ENCODE measurements around the gene PSTPIP1. TPM values are rescaled to one million over a fixed set of nuclear protein-coding genes. Genes with fewer than 3 reads are reported as not detected.

Gene PSTPIP1
- total and polyA plus RNA-seq, 2 of the 8 experiments (the other 6 are each of a cell fraction or from before 2014, with no cell fraction given): 1.6 to 1.8 TPM

DNA sequence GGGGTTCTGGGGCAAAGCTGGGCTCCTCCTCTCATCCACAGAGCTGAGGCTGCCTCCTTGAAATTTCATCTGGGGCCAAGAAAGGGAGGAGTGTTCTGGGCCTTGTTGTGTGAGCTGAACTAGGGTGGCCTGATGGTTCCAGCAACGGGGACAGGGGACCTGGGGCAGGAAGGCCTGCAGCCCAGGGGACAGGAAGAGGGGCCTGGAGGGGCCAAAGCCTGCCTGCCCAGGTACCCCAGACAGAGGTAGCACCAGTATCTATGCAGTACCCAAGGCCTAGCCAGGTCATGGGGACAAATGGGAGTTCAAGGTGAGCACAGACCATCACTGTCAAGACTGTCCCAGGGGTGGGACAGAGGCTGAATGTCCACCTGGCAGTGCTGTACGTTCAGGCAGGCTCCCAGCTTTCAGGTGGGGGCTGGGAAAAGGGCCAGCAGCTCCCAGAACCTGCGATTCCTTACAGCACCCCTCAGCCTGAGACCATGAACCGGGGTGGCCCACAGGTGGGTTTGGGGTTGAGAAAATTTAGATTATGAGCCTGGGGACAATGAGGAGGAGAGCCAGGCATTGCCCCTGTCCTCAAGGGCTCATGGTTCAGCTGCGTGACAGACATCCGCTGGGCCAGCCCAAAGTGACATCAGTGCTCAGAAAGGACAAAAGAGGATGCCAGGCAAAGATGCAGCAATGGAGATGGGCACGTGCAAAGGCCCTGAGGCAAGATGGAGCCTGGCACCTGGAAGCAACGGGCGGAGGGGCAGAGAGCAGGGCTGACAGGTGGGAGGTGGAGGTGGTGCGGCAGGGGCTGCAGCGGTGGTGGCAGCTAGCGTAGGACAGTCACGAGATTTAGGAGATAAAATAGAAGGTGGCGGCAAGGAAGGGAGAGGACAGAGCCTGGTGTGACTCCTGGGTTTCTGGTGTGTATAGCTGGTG is 28.0 kb downstream of the PSTPIP1 start (continued):
- TF ChIP-seq KDM1A (IDR thresholded peaks at IDR 0.05; ENCODE audit: borderline replicate concordance, low read length) (no peak), RXRA (IDR thresholded peaks at IDR 0.05; ENCODE audit: insufficient read depth, low read depth, low read length) (no peak), CBX5 (IDR thresholded peaks at IDR 0.05; ENCODE audit: low read depth, low read length) (no peak), KDM5A (IDR thresholded peaks at IDR 0.05; ENCODE audit: low read length) (no peak), JUND (IDR thresholded peaks at IDR 0.05; ENCODE audit: low read length) (no peak), POLR2A (IDR thresholded peaks at IDR 0.05; ENCODE audit: control extremely low read depth in 1 of 2, low read depth in 2 of 2, low read length in 2 of 2) (no peak), TAF7 (optimal IDR thresholded peaks at IDR 0.05; ENCODE audit: borderline replicate concordance, low read depth, low read length) (no peak), TAF1 (IDR thresholded peaks at IDR 0.05; ENCODE audit: low read depth, low read length) (no peak), TBP (IDR thresholded peaks at IDR 0.05; ENCODE audit: low read depth, low read length) (no peak)
- TF ChIP-seq, protein P1, sequence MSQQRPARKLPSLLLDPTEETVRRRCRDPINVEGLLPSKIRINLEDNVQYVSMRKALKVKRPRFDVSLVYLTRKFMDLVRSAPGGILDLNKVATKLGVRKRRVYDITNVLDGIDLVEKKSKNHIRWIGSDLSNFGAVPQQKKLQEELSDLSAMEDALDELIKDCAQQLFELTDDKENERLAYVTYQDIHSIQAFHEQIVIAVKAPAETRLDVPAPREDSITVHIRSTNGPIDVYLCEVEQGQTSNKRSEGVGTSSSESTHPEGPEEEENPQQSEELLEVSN (IDR thresholded peaks at IDR 0.05): no peak
